M059J (cell line): ENCODE measurements around the gene CHST14. TPM values are rescaled to one million over a fixed set of nuclear protein-coding genes. Genes with fewer than 3 reads are reported as not detected.

Source experiments
- DNase-seq: peaks from one replicate; pipeline ENCODE4 v3.0.0-alpha.2; 2012; ENCODE audit warnings: low read depth
- total RNA-seq: library from RNA; depleted of rRNA; stranded (reverse); fragments of >200 nt; shearing (Covaris generic); gene quantifications from 2 replicates; pipeline ENCODE4 v1.2.3, GENCODE V29; 2014

Gene CHST14
- total RNA-seq, 1 experiment from 2014 or later, result 40.5 TPM

GRCh38 chr15:40461958-40462357 lies 8.8 kb upstream of the CHST14 start:
- no peak for DNase-seq

- no peak for DNase-seq
Observed at GRCh38 chr15:40463279-40463678, 7.5 kb upstream of the CHST14 start.

GRCh38 chr15:40463886-40464545 lies 6.8 kb upstream of the CHST14 start:
- no peak for DNase-seq

GRCh38 chr15:40464595-40465185 lies 6.1 kb upstream of the CHST14 start:
- no peak for DNase-seq

- no peak for DNase-seq
Observed at GRCh38 chr15:40465939-40466338, 4.8 kb upstream of the CHST14 start.

- no peak for DNase-seq
Observed at GRCh38 chr15:40466426-40467260, 4.1 kb upstream of the CHST14 start.

GRCh38 chr15:40467261-40467615 lies 3.5 kb upstream of the CHST14 start:
- DNase-seq, result no peak

GRCh38 chr15:40468898-40469331 lies 1.9 kb upstream of the CHST14 start:
- no peak for DNase-seq

GRCh38 chr15:40469776-40470390 lies 901 bp upstream of the CHST14 start:
- peak; percentile 5 for DNase-seq

GRCh38 chr15:40471105-40471807 lies 472 bp downstream of the CHST14 start:
- DNase-seq, result no peak

- peak; percentile 60 for DNase-seq
Observed at GRCh38 chr15:40471808-40472150, 995 bp downstream of the CHST14 start.

GRCh38 chr15:40472171-40472727 lies 1.5 kb downstream of the CHST14 start:
- no peak for DNase-seq

- no peak for DNase-seq
Observed at GRCh38 chr15:40474581-40474980, 3.8 kb downstream of the CHST14 start.

- DNase-seq, result no peak
Observed at GRCh38 chr15:40477642-40478327, 7.0 kb downstream of the CHST14 start.

- DNase-seq, result no peak
Observed at GRCh38 chr15:40479024-40479423, 8.2 kb downstream of the CHST14 start.

- DNase-seq, result no peak
Observed at GRCh38 chr15:40481341-40482074, 10.7 kb downstream of the CHST14 start.

- DNase-seq, result no peak
Observed at GRCh38 chr15:40483919-40484318, 13.1 kb downstream of the CHST14 start.

GRCh38 chr15:40486066-40486770 lies 15.4 kb downstream of the CHST14 start:
- DNase-seq, result no peak

- no peak for DNase-seq
Observed at GRCh38 chr15:40487816-40488682, 17.3 kb downstream of the CHST14 start.
